Measurements from ENCODE around the gene ZNF341.

ZNF341 gene

GRCh38 chr20:33702861-33703260, 28.9 kb upstream of the ZNF341 start:
- DNase-seq: no peak

GRCh38 chr20:33703498-33704137, 28.2 kb upstream of the ZNF341 start:
- no peak for DNase-seq

- DNase-seq: no peak
Observed at GRCh38 chr20:33704197-33704924, 27.4 kb upstream of the ZNF341 start.

- DNase-seq: no peak
Observed at GRCh38 chr20:33707668-33708067, 24.1 kb upstream of the ZNF341 start.

GRCh38 chr20:33709398-33709797, 22.4 kb upstream of the ZNF341 start:
- no peak for DNase-seq

- DNase-seq: no peak
Observed at GRCh38 chr20:33709905-33710541, 21.8 kb upstream of the ZNF341 start.

GRCh38 chr20:33710681-33711445, 20.9 kb upstream of the ZNF341 start:
- DNase-seq: no peak

GRCh38 chr20:33711446-33711738, 20.4 kb upstream of the ZNF341 start:
- DNase-seq: no peak

- DNase-seq: no peak
Observed at GRCh38 chr20:33713865-33714367, 17.9 kb upstream of the ZNF341 start.

GRCh38 chr20:33716498-33716897, 15.3 kb upstream of the ZNF341 start:
- no peak for DNase-seq

GRCh38 chr20:33719277-33719988, 12.4 kb upstream of the ZNF341 start:
- no peak for DNase-seq

- peak; percentile 54 to 95 for DNase-seq
Observed at GRCh38 chr20:33719989-33720709, 11.6 kb upstream of the ZNF341 start, which contains the start of gene PXMP4. TSS of gene PXMP4 (minus strand) at chr20:33720310. CDS start at chr20:33720207, 103 bp downstream.

GRCh38 chr20:33721391-33722140, 10.2 kb upstream of the ZNF341 start:
- no peak for DNase-seq

GRCh38 chr20:33724439-33725094, 7.2 kb upstream of the ZNF341 start:
- peak in 1 of 2 donors; percentile 1 for DNase-seq

- no peak for DNase-seq
Observed at GRCh38 chr20:33725607-33726264, 6.1 kb upstream of the ZNF341 start.

GRCh38 chr20:33727115-33727479, 4.7 kb upstream of the ZNF341 start:
- DNase-seq: no peak

GRCh38 chr20:33727806-33728205, 4.0 kb upstream of the ZNF341 start:
- no peak for DNase-seq

GRCh38 chr20:33728463-33728862, 3.3 kb upstream of the ZNF341 start:
- no peak for DNase-seq

- DNase-seq: no peak
Observed at GRCh38 chr20:33729101-33729500, 2.7 kb upstream of the ZNF341 start.
